Panc1 (cell line): ENCODE measurements around the gene TUB.

Source experiments
- CTCF ChIP-seq: fragments of 450-650 bp; IDR thresholded peaks from 2 replicates; pipeline ENCODE4 v1.5.1; 2017; ENCODE audit warnings: mild to moderate bottlenecking
- POLR2AphosphoS5 ChIP-seq: IDR thresholded peaks from 2 replicates; pipeline ENCODE4 v1.6.1; 2012; ENCODE audit warnings: mild to moderate bottlenecking, low read depth, low read length, moderate library complexity

- no peak for TF ChIP-seq CTCF
- no peak for TF ChIP-seq POLR2AphosphoS5
Measured at GRCh38 chr11:8103909-8104308, 22.9 kb downstream of the TUB start.
